SKM-1 (cell line): ENCODE data around the gene MTA1.

Experiments used
- DNase-seq: peaks from one replicate; lab custom pipeline; 2025; ENCODE audit not compliant: unreplicated experiment; lab: John Stamatoyannopoulos, UW

Gene MTA1

DNA sequence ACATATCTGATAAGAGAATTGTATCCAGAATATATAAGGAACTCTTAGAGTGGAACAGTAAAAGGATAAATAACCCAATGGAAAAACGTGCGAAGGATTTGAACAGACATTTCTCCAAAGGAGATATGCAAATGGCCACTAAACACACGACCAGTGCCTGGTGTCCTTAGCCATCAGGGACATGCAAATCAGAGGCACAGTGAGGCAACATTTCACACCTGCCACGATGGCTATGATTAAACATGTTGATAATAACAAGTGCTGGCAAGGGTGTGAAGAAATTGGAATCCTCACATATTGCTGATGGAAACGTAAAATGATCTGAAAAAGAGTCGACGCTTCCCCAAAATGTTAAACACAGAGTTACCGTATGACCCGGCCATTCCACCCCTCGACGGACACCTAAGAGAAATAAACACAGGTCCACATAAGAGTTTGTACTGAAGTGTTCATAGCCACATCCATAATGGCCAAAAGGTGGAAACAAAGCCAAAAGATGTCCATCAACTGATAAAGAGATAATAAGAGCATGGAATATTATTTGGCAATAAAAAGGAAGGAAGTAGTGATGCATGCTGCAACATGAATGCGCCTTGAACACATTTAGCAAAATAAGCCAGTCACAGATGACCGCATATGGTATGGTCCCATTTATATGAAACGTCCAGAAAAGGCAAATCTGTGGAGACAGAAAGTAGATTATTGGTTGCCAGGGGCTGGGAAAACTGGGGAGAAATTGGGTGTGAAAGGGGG lies 100.5 kb downstream of the MTA1 start:
- DNase-seq = no peak
